Right cardiac atrium (tissue), 5 donors: Measurements from ENCODE around the gene DIS3L2. TPM values are rescaled to one million over a fixed set of nuclear protein-coding genes. Genes with fewer than 3 reads are reported as not detected.

Experiments
- ATAC-seq, 2 donors: fragments of 200-7000 bp; cut with Tn5 transposase; one replicate each; pipeline versions ENCODE4 v1.8.0 to v1.9.1; 2020; ENCODE audit warnings: moderate library complexity in 2 of 2, mild to moderate bottlenecking in 1 of 2
- DNase-seq, 3 donors: peaks; one replicate each; pipeline ENCODE4 v3.0.0-alpha.2; 2020
- H3K27ac ChIP-seq: one replicate; pipeline ENCODE4 v1.5.1; 2013; ENCODE audit warnings: mild to moderate bottlenecking, low read length, control low read depth, moderate library complexity
- H3K27me3 ChIP-seq: one replicate; pipeline ENCODE4 v1.6.1; 2013; ENCODE audit not compliant: control insufficient read depth, insufficient read depth
- H3K4me1 ChIP-seq: one replicate; pipeline ENCODE4 v1.6.1; 2013; ENCODE audit warnings: low read length; ENCODE audit not compliant: control insufficient read depth, insufficient read depth
- H3K4me3 ChIP-seq: one replicate; pipeline ENCODE4 v1.5.1; 2013; ENCODE audit warnings: low read length, control low read depth
- H3K9me3 ChIP-seq: one replicate; pipeline ENCODE4 v1.6.1; 2013; ENCODE audit warnings: low read length; ENCODE audit not compliant: control insufficient read depth
- WGBS: extraction: QIAGEN DNeasy Blood & Tissue Kit; methylation state at CpG from one replicate; pipeline ENCODE4 v1.1.7; 2013; 5-methylcytosine and 5-hydroxymethylcytosine counted together
- intact Hi-C, 4 donors: fragments of 100-400 bp; cut with DNase I; formaldehyde crosslinking; loops; one replicate each; pipeline versions ENCODE4 v1.11.0 to v1.14.0; 2022 to 2023
- polyA plus RNA-seq: library from polyadenylated mRNA; stranded (reverse); fragments of 200-250 nt; gene quantifications from one replicate; pipeline ENCODE4 v1.2.3, GENCODE V29; 2013
- total RNA-seq, 4 donors: library from RNA; stranded (reverse); fragmentation: NEBNext Ultra II Directional; extraction: Animal tissue kit (Norgen Biotek cat#: 25700); gene quantifications; one replicate each; pipeline ENCODE4 v1.2.1, GENCODE V29; 2021
- donor health status: healthy with polysubstance abuse.
- donor health status: DM: no; HTN: yes; CAD: no.
- donor health status: DM: no; HTN: no; CAD: no.
- donor health status: DM: no; HTN: yes; CAD: no; lungs with severe emphysema.
- donor health status: DM: yes; HTN: yes; CAD: no.

Gene DIS3L2
- total and polyA plus RNA-seq, 5 donors, result 11.0 to 25.4 (median 20.5) TPM

DNA sequence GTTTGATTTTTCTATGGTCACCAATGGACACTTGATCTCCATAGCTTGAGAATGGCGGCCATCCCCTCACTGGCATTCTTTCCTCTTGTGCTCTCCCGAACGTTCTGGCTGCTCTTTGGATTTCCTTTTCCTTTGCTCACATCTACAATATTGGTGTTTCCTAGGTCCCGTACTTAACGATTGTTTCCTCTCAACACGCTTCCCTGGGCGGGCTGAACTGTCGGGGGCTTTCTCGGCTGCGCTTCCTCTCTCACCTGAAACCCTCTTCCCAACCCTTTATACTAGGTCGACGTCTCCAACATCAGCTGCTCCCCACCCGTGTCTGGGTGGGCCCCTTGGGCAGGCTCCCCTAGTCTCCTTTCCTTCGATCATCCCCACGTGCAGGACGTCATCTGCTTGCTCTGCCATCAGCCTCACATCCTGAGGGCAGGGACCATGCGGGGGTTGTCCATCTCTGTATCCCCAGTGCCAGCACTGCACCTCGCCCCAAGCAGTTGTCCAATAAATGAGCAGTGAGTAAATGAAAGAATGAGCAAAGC lies 634 bp upstream of the DIS3L2 start:
- 56% methylated on average over 18 of the region's 18 CpGs for WGBS
- Histone ChIP-seq H3K4me3 (peak overlapping the region; percentile 71), H3K4me1 (peaks cover 2% of the 10 kb centered on the region), H3K27ac (no peak overlapping the region), H3K27me3 (no peaks in the 10 kb centered on the region), H3K9me3 (no peaks in the 10 kb centered on the region)
- no peak for DNase-seq
- intact Hi-C loops, result no loop called here
- no peak for ATAC-seq

DNA sequence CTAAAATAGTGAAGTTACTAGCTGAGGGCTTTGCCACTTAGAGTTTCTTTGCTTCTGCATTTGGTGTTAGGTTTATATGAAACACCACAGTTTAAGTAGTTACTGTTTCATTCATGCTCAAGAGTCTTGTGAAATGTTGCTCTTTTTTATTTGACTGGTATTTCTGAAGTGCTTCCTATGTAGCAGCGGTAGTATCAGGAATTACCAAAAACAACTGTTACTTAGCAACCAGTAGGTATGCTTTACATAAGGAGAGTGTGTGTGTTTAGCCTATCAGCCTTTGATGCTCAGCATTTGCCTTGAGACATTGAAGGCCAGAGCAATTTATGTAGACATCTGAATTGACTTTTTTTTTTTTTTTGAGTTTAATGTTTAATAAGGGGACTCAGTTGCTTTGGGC lies 3.6 kb downstream of the DIS3L2 start:
- Histone ChIP-seq H3K27ac (no peak overlapping the region), H3K9me3 (no peaks in the 10 kb centered on the region), H3K4me1 (peaks cover 2% of the 10 kb centered on the region), H3K4me3 (no peak overlapping the region), H3K27me3 (no peaks in the 10 kb centered on the region)
- intact Hi-C loops, result no loop called here
- 44% methylated on average over 1 of the region's 1 CpG for WGBS
- ATAC-seq, result no peak
- DNase-seq, result no peak

DNA sequence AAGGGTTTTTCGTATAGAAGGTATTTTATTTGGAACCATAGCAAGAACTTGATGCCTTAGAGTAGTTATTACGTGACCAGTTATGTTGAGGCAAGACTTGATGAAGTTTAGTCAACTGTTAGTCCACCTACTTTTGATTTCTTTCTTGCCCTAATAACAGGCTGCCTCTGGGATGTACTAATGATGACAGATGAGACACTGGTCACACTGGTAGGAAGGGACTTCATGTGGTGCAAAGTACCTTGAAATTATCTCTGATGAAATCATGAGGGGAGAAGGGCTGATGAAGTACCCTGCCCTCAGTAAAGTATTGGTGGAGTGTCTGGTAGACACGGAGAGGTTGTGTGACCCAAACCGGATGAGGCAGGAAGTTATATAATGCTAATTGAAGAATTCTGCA lies 5.4 kb downstream of the DIS3L2 start:
- intact Hi-C loops, result no loop called here
- no peaks in the 10 kb centered on the region for H3K9me3 ChIP-seq
- no peak overlapping the region for H3K4me3 ChIP-seq
- ATAC-seq, result no peak
- no peak for DNase-seq
- H3K27me3 ChIP-seq, result no peaks in the 10 kb centered on the region
- no peak overlapping the region for H3K27ac ChIP-seq
- 69% methylated on average over 4 of the region's 4 CpGs for WGBS
- peaks cover 2% of the 10 kb centered on the region for H3K4me1 ChIP-seq

DNA sequence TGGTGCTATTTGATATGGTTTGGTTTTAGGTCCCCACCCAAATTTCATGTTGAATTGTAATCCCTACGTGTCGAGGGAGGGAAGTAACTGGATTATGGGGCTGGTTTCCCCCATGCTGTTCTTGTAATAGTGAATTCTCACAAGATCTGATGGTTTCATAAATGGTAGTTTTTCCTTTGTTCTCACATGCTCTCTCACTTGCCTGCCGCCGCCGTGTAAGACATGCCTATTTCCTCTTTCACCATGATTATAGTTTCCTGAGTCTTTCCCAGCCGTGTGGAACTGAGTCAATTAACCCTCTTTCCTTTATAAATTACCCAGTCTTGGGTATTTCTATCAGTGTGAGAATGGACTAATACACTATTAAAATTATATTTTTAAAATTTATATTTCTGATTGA lies 7.3 kb downstream of the DIS3L2 start:
- DNase-seq (no peak), ATAC-seq (no peak)
- H3K9me3 ChIP-seq, result no peaks in the 10 kb centered on the region
- H3K4me1 ChIP-seq, result no peaks in the 10 kb centered on the region
- intact Hi-C loops, result no loop called here
- no peak overlapping the region for H3K27ac ChIP-seq
- 92% methylated on average over 6 of the region's 6 CpGs for WGBS
- H3K4me3 ChIP-seq, result no peak overlapping the region
- no peaks in the 10 kb centered on the region for H3K27me3 ChIP-seq

DNA sequence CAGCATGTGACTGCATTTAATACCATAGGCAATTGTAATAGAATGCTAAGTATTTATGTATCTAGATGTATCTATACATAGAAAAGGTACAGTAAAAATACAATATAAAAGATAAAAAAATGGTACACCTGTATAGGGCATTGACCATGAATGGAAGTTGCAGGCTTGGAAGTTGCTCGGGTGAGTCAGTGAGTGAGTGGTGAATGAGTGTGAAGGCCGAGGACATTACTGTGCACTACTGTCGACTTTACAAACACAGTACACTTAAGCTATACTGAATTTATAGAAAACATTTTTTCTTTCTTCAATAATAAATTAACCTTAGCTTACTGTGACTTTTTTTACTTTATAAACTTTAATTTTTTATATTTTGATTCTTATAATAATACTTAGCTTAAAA lies 8.9 kb downstream of the DIS3L2 start:
- DNase-seq (no peak), ATAC-seq (no peak)
- no peak overlapping the region for H3K27ac ChIP-seq
- H3K4me1 ChIP-seq, result no peaks in the 10 kb centered on the region
- WGBS, result 98% methylated on average over 3 of the region's 3 CpGs
- no peaks in the 10 kb centered on the region for H3K9me3 ChIP-seq
- intact Hi-C loops, result no loop called here
- H3K4me3 ChIP-seq, result no peak overlapping the region
- no peaks in the 10 kb centered on the region for H3K27me3 ChIP-seq

DNA sequence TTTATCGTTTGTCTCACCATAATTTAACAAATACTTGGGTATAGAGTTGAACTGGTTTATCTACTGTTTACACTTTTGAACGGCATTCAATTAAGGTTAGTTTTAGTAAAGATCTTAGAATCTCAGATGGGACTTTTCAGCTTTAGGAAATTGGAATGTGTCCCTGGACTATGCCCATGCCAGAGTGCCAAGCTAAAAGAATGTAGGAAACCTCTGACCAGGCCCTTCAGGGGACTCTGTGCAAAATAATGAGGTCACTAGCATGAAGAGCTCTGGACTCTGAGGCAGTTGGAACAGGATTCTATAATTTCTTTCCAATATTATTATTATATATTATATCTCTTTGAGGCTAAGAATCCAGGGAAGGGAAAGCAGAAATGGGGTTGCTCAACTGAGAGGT lies 13.5 kb downstream of the DIS3L2 start:
- no peak overlapping the region for H3K4me3 ChIP-seq
- WGBS, result 95% methylated on average over 2 of the region's 2 CpGs
- no peak overlapping the region for H3K27ac ChIP-seq
- DNase-seq (no peak), ATAC-seq (no peak)
- no peaks in the 10 kb centered on the region for H3K27me3 ChIP-seq
- H3K4me1 ChIP-seq, result no peaks in the 10 kb centered on the region
- intact Hi-C loops, result no loop called here
- no peaks in the 10 kb centered on the region for H3K9me3 ChIP-seq

DNA sequence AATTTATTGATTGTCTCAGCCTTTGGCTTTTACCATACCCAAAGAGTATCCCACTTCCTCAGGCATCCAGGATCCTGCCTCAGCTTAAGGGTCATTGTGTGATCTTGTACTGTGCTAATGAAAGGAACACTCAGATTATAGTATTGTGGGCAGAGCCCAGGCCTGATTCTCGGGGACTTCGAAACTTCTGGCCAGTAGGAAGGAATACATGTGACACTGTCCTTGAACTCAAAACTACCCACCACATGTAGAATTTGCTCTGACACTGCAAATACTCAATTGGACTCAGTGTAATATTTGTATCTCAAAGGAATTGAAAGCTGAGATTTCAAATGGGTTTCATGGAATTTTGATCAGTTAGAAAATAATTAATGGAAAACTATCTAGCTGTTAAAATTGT lies 15.9 kb downstream of the DIS3L2 start:
- H3K4me3 ChIP-seq, result no peak overlapping the region
- H3K27me3 ChIP-seq, result no peaks in the 10 kb centered on the region
- ATAC-seq (no peak), DNase-seq (no peak)
- H3K9me3 ChIP-seq, result no peaks in the 10 kb centered on the region
- WGBS, result 83% methylated on average over 2 of the region's 2 CpGs
- no peak overlapping the region for H3K27ac ChIP-seq
- intact Hi-C loops, result no loop called here
- H3K4me1 ChIP-seq, result no peaks in the 10 kb centered on the region

DNA sequence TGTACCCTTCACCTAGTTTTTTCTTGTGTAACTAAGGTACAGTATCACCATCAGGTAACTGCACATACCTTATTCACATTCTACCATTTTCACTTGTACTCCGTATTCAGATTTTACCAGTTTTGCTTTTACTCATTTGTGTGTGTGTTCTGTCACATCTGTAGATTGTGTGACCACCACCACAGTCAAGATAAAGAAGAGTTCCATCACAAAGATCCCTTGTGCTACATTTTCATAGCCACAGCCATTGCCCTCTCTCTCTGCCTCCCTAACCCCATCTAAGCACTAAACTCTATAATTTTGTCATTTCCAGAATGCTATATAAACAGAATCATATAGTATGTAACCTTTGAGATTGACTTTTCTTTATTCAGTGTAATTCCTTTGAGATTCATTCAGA lies 23.5 kb downstream of the DIS3L2 start:
- DNase-seq (no peak), ATAC-seq (no peak)
- intact Hi-C loops, result no loop called here
- no peaks in the 10 kb centered on the region for H3K27me3 ChIP-seq
- no peaks in the 10 kb centered on the region for H3K9me3 ChIP-seq
- 0% methylated on average over 1 of the region's 1 CpG for WGBS
- H3K4me1 ChIP-seq, result no peaks in the 10 kb centered on the region
- H3K27ac ChIP-seq, result no peak overlapping the region
- no peak overlapping the region for H3K4me3 ChIP-seq

DNA sequence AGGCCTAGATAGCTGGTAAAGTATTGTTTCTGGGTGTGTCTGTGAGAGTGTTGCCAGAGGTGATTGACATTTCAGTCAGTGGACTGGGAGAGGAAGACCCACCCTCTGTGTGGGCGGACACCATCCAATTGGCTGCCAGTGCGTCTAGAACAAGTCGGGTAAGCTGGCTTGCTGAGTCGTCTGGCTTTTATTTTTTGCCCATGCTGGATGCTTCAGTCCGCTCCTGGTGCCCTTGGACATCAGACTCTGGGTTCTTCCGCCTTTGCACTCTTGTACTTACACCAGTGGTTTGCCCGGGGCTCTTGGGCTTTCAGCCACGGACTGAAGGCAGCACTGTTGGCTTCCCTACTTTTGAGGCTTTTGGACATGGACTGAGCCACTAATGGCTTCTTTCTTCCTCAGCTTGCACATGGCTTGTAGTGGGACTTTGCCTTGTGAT lies 24.3 kb downstream of the DIS3L2 start:
- H3K4me1 ChIP-seq, result no peaks in the 10 kb centered on the region
- intact Hi-C loops, result no loop called here
- H3K9me3 ChIP-seq, result no peaks in the 10 kb centered on the region
- no peaks in the 10 kb centered on the region for H3K27me3 ChIP-seq
- no peak for ATAC-seq
- 80% methylated on average over 8 of the region's 8 CpGs for WGBS
- no peak overlapping the region for H3K4me3 ChIP-seq
- H3K27ac ChIP-seq, result no peak overlapping the region
- DNase-seq, result peak in 1 of 3 donors; percentile 47

DNA sequence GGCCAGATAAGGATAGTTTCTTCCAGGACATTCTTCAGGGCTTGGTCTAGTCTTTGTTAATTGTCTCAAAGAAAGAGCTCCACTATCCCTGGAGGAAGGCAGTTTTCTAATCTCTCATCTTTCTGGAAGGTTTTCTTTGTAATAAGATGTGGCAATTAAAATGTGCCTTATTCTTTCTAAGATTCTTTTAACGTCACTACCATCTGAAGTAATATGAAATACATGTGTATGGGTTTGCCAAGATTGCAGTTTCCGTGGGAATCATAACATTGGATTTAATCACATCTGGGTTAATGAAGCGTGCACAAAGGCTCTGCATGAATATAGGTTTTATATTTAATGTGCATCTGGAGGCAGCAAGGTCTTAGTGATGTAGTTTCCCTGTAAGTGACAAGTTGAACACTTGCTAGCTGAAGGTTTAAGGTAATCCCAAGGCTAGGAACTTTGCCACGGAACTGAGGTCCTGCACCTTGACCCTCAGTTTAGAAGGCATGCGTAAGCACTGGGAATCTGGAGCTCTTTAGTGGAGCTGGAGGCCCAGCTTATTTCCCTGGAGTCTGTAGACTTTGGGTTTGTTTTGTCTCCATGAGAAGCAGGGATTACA lies 25.7 kb downstream of the DIS3L2 start:
- no peaks in the 10 kb centered on the region for H3K27me3 ChIP-seq
- intact Hi-C loops, result no loop called here
- no peak overlapping the region for H3K27ac ChIP-seq
- ATAC-seq, result peak; percentile 71 to 75
- H3K4me3 ChIP-seq, result no peak overlapping the region
- no peaks in the 10 kb centered on the region for H3K4me1 ChIP-seq
- H3K9me3 ChIP-seq, result no peaks in the 10 kb centered on the region
- 59% methylated on average over 5 of the region's 5 CpGs for WGBS
- peak in 1 of 3 donors; percentile 41 for DNase-seq

DNA sequence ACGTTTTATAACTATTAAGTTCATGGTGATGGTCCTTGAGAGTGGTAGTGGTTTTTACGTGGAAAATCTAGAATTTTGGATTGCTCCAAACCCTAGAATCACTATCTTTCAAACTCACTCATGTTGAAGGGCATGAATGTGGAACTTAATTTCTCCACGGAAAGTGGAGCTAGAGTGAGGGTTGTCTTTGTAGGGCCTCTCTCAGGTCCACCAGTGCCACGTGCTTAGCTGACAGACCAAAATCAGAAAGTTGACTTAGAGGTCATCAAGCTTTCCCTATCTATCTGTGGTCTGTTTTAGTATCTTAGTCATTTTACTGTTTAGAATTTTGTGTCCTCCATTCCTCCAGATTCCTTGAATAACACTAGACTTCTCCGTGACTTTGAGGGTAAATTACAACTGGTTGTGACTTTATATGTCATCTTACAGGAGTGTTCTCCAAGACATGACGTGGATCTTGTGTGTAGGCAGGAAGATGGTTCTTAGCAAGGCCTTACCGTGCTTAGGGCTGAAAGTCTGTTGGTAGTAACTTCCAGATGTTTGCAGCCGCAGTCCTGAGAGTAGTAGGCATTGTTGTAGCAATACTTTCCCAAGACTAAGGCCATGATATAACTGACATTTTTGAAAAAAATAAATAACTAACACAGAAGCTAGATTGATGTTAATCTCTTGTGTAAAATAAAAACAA lies 26.8 kb downstream of the DIS3L2 start:
- Histone ChIP-seq H3K4me3 (no peak overlapping the region), H3K27ac (no peak overlapping the region), H3K27me3 (no peaks in the 10 kb centered on the region), H3K9me3 (no peaks in the 10 kb centered on the region), H3K4me1 (no peaks in the 10 kb centered on the region)
- WGBS, result 73% methylated on average over 8 of the region's 8 CpGs
- no peak for ATAC-seq
- intact Hi-C loops, result no loop called here
- no peak for DNase-seq
